ENCODE results near the gene OTUB2.

OTUB2 gene

GRCh38 chr14:94008234-94008633 is 17.9 kb upstream of the OTUB2 start:
- ATAC-seq: no peak
- TF ChIP-seq ZC3H10 (CRISPR knock-in tag; IDR thresholded peaks at IDR 0.05): no peak
- TF ChIP-seq ISL1 (CRISPR knock-in tag; IDR thresholded peaks at IDR 0.05): no peak
- TF ChIP-seq PPARA (CRISPR knock-in tag; IDR thresholded peaks at IDR 0.05; ENCODE audit: borderline replicate concordance): no peak
- no peak for TF ChIP-seq BACH2 (CRISPR knock-in tag; IDR thresholded peaks at IDR 0.05; ENCODE audit: borderline replicate concordance)
- TF ChIP-seq ZFP3 (CRISPR knock-in tag; IDR thresholded peaks at IDR 0.05): no peak
- TF ChIP-seq ZFP30 (CRISPR knock-in tag; IDR thresholded peaks at IDR 0.05): no peak
- no peak for TF ChIP-seq POU6F1 (CRISPR knock-in tag; IDR thresholded peaks at IDR 0.05; ENCODE audit: borderline replicate concordance, low read depth)
- TF ChIP-seq TSHZ2 (CRISPR knock-in tag; IDR thresholded peaks at IDR 0.05): no peak
- no peak for TF ChIP-seq OSR1 (CRISPR knock-in tag; IDR thresholded peaks at IDR 0.05)
- no peak for TF ChIP-seq CSRNP3 (CRISPR knock-in tag; IDR thresholded peaks at IDR 0.05)
- TF ChIP-seq ESRRG (CRISPR knock-in tag; IDR thresholded peaks at IDR 0.05): no peak
- TF ChIP-seq TCF4 (CRISPR knock-in tag; IDR thresholded peaks at IDR 0.05; ENCODE audit: borderline replicate concordance): no peak
- no peak for TF ChIP-seq TOX (CRISPR knock-in tag; IDR thresholded peaks at IDR 0.05; ENCODE audit: borderline replicate concordance)
- no peak for TF ChIP-seq PATZ1 (CRISPR knock-in tag; IDR thresholded peaks at IDR 0.05; ENCODE audit: borderline replicate concordance)
- TF ChIP-seq CSDC2 (CRISPR knock-in tag; IDR thresholded peaks at IDR 0.05): no peak
- no peak for TF ChIP-seq CREB5 (CRISPR knock-in tag; IDR thresholded peaks at IDR 0.05; ENCODE audit: low read depth)
- no peak for TF ChIP-seq ARNTL (CRISPR knock-in tag; IDR thresholded peaks at IDR 0.05; ENCODE audit: borderline replicate concordance, low read depth)

GRCh38 chr14:94009767-94010166 is 16.4 kb upstream of the OTUB2 start:
- ATAC-seq: peak; percentile 82
- TF ChIP-seq RARB (CRISPR knock-in tag; IDR thresholded peaks at IDR 0.05): no peak
- no peak for TF ChIP-seq ZNF565 (CRISPR knock-in tag; conservative IDR thresholded peaks at IDR 0.05; ENCODE audit: low read depth)
- no peak for TF ChIP-seq TCF4 (CRISPR knock-in tag; IDR thresholded peaks at IDR 0.05; ENCODE audit: borderline replicate concordance)
- no peak for TF ChIP-seq ESRRG (CRISPR knock-in tag; IDR thresholded peaks at IDR 0.05)
- TF ChIP-seq CSDC2 (CRISPR knock-in tag; IDR thresholded peaks at IDR 0.05): no peak
- no peak for TF ChIP-seq SNAI2 (CRISPR knock-in tag; IDR thresholded peaks at IDR 0.05)
- no peak for TF ChIP-seq ARNTL (CRISPR knock-in tag; IDR thresholded peaks at IDR 0.05; ENCODE audit: borderline replicate concordance, low read depth)
- no peak for TF ChIP-seq GLIS3 (CRISPR knock-in tag; IDR thresholded peaks at IDR 0.05)
- TF ChIP-seq ZNF70 (CRISPR knock-in tag; IDR thresholded peaks at IDR 0.05): no peak
- no peak for TF ChIP-seq POU6F1 (CRISPR knock-in tag; IDR thresholded peaks at IDR 0.05; ENCODE audit: borderline replicate concordance, low read depth)
- TF ChIP-seq ISL1 (CRISPR knock-in tag; IDR thresholded peaks at IDR 0.05): no peak
- TF ChIP-seq BACH2 (CRISPR knock-in tag; IDR thresholded peaks at IDR 0.05; ENCODE audit: borderline replicate concordance): no peak
- no peak for TF ChIP-seq ZC3H10 (CRISPR knock-in tag; IDR thresholded peaks at IDR 0.05)
- no peak for TF ChIP-seq TOX (CRISPR knock-in tag; IDR thresholded peaks at IDR 0.05; ENCODE audit: borderline replicate concordance)
- TF ChIP-seq OSR1 (CRISPR knock-in tag; IDR thresholded peaks at IDR 0.05): no peak
- no peak for TF ChIP-seq CREB5 (CRISPR knock-in tag; IDR thresholded peaks at IDR 0.05; ENCODE audit: low read depth)
- TF ChIP-seq CSRNP3 (CRISPR knock-in tag; IDR thresholded peaks at IDR 0.05): no peak
- no peak for TF ChIP-seq ZNF8 (CRISPR knock-in tag; IDR thresholded peaks at IDR 0.05)
- no peak for TF ChIP-seq PPARA (CRISPR knock-in tag; IDR thresholded peaks at IDR 0.05; ENCODE audit: borderline replicate concordance)
- no peak for TF ChIP-seq ZFP3 (CRISPR knock-in tag; IDR thresholded peaks at IDR 0.05)
